Activated T-cell treated with anti-CD3 and anti-CD28 coated beads, Interleukin-2, amount 50 U/mL, for 24 hours (primary cell): ENCODE data around the gene ITGB4.
A peak's percentile ranks its signal among the peaks of the same experiment; 100 is the strongest.

Experiments used
- DNase-seq: peaks from one replicate; pipeline ENCODE4 v3.0.0-alpha.2; 2020
- H3K27ac Mint-ChIP-seq: 2 replicates; pipeline ENCODE4 v1.8.0; 2020; ENCODE audit warnings: mild to moderate bottlenecking, mixed read lengths
- H3K27me3 Mint-ChIP-seq: 2 replicates; pipeline ENCODE4 v1.8.0; 2020; ENCODE audit warnings: mixed read lengths
- H3K36me3 Mint-ChIP-seq: 2 replicates; pipeline ENCODE4 v1.8.0; 2020; ENCODE audit warnings: low read depth, mixed read lengths
- H3K4me1 Mint-ChIP-seq: 2 replicates; pipeline ENCODE4 v1.8.0; 2020; ENCODE audit warnings: low read depth, mixed read lengths
- H3K4me3 Mint-ChIP-seq: 2 replicates; pipeline ENCODE4 v1.8.0; 2020; ENCODE audit warnings: mild to moderate bottlenecking, moderate library complexity, mixed read lengths
- H3K9me3 Mint-ChIP-seq: 2 replicates; pipeline ENCODE4 v1.8.0; 2020; ENCODE audit warnings: mixed read lengths

Gene ITGB4

GRCh38 chr17:75720656-75721462 is at the start of gene ITGB4:
TSS of gene ITGB4 (plus strand) at chr17:75721459. CDS start at chr17:75724704, 3,245 bp downstream.
- no peaks in the 10 kb centered on the region for H3K9me3 Mint-ChIP-seq
- peaks cover 16% of the 10 kb centered on the region for H3K27me3 Mint-ChIP-seq
- peaks cover 3% of the 10 kb centered on the region for H3K4me1 Mint-ChIP-seq
- H3K27ac Mint-ChIP-seq: no peak within 1 kb of the TSS
- no peaks in the 10 kb centered on the region for H3K36me3 Mint-ChIP-seq
- DNase-seq: peak; percentile 62
- peak within 1 kb of the TSS; percentile 64 for H3K4me3 Mint-ChIP-seq

DNA sequence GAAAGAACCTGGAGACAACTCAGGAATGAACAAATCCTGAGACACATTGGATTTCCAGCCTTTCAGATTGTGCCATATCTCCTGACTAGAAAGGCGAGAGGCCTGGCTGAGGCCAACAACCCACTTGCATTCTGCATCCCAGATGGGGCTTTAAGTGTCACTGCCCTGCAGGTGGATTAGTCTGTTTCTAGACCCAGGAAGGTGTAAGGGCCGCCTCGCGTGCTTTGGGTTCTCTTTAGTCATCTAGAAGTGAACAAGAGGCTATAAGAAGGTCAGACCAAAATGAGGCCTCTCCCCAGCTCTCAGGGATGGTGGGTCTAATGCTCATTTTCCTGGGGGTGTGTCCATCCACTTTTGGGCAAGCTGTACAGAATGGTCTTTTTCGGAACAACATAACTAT is 49.2 kb upstream of the ITGB4 start:
- peaks cover 75% of the 10 kb centered on the region for H3K36me3 Mint-ChIP-seq
- no peak for DNase-seq
- no peaks in the 10 kb centered on the region for H3K9me3 Mint-ChIP-seq
- H3K4me1 Mint-ChIP-seq: peaks cover 31% of the 10 kb centered on the region
- no peak overlapping the region for H3K4me3 Mint-ChIP-seq
- H3K27me3 Mint-ChIP-seq: no peaks in the 10 kb centered on the region
- peak overlapping the region; percentile 11 for H3K27ac Mint-ChIP-seq

GRCh38 chr17:75673487-75673886 is 47.8 kb upstream of the ITGB4 start:
- Mint-ChIP-seq H3K4me3 (no peak overlapping the region), H3K9me3 (no peaks in the 10 kb centered on the region), H3K27me3 (no peaks in the 10 kb centered on the region), H3K27ac (peak overlapping the region; percentile 29), H3K36me3 (peaks cover 78% of the 10 kb centered on the region), H3K4me1 (peaks cover 33% of the 10 kb centered on the region)
- no peak for DNase-seq

GRCh38 chr17:75676461-75676860 is 44.8 kb upstream of the ITGB4 start:
- Mint-ChIP-seq H3K27ac (no peak overlapping the region), H3K4me1 (peaks cover 19% of the 10 kb centered on the region), H3K36me3 (peaks cover 78% of the 10 kb centered on the region), H3K9me3 (no peaks in the 10 kb centered on the region), H3K27me3 (no peaks in the 10 kb centered on the region), H3K4me3 (no peak overlapping the region)
- DNase-seq: no peak

GRCh38 chr17:75679706-75680211 is 41.5 kb upstream of the ITGB4 start:
- Mint-ChIP-seq H3K27me3 (no peaks in the 10 kb centered on the region), H3K9me3 (no peaks in the 10 kb centered on the region), H3K27ac (peak overlapping the region; percentile 47), H3K4me1 (peaks cover 34% of the 10 kb centered on the region), H3K36me3 (peaks cover 70% of the 10 kb centered on the region), H3K4me3 (no peak overlapping the region)
- DNase-seq: no peak

- Mint-ChIP-seq H3K9me3 (no peaks in the 10 kb centered on the region), H3K4me3 (no peak overlapping the region), H3K4me1 (peaks cover 39% of the 10 kb centered on the region), H3K27ac (peak overlapping the region; percentile 47), H3K27me3 (no peaks in the 10 kb centered on the region), H3K36me3 (peaks cover 74% of the 10 kb centered on the region)
- DNase-seq: no peak
Measured at GRCh38 chr17:75680431-75680830, 40.8 kb upstream of the ITGB4 start.

GRCh38 chr17:75681289-75681688 is 40.0 kb upstream of the ITGB4 start:
- peaks cover 43% of the 10 kb centered on the region for H3K4me1 Mint-ChIP-seq

GRCh38 chr17:75683583-75683982 is 37.7 kb upstream of the ITGB4 start:
- Mint-ChIP-seq H3K9me3 (no peaks in the 10 kb centered on the region), H3K27me3 (no peaks in the 10 kb centered on the region), H3K36me3 (peaks cover 85% of the 10 kb centered on the region), H3K4me3 (no peak overlapping the region), H3K27ac (peak overlapping the region; percentile 63), H3K4me1 (peaks cover 55% of the 10 kb centered on the region)
- no peak for DNase-seq

More at GRCh38 chr17:75681289-75681688, 40.0 kb upstream of the ITGB4 start:
- Mint-ChIP-seq H3K4me3 (no peak overlapping the region), H3K27me3 (no peaks in the 10 kb centered on the region), H3K27ac (peak overlapping the region; percentile 26), H3K36me3 (peaks cover 78% of the 10 kb centered on the region), H3K9me3 (no peaks in the 10 kb centered on the region)
- no peak for DNase-seq

DNA sequence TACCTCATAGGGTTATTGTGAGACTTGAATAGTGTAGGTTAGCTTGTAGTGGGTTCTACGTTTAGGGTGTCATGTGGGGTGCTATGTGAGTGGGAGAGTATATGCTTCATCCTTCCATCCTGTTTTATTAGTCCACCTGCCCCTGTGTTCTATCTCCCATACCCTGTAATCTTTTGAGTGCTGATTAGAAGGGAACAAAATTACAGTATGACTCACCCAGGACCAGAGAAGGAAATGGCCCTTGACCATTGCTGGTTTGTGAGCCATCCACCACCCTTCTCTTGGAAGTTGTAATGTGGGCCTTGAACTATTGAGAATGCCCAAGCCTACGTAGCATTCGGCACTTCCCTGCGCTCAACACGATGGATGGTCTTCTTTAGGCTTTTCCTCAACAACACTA is 37.0 kb upstream of the ITGB4 start:
- H3K9me3 Mint-ChIP-seq: no peaks in the 10 kb centered on the region
- peaks cover 83% of the 10 kb centered on the region for H3K36me3 Mint-ChIP-seq
- no peak overlapping the region for H3K4me3 Mint-ChIP-seq
- peaks cover 61% of the 10 kb centered on the region for H3K4me1 Mint-ChIP-seq
- peak overlapping the region; percentile 63 for H3K27ac Mint-ChIP-seq
- no peaks in the 10 kb centered on the region for H3K27me3 Mint-ChIP-seq
- DNase-seq: no peak

DNA sequence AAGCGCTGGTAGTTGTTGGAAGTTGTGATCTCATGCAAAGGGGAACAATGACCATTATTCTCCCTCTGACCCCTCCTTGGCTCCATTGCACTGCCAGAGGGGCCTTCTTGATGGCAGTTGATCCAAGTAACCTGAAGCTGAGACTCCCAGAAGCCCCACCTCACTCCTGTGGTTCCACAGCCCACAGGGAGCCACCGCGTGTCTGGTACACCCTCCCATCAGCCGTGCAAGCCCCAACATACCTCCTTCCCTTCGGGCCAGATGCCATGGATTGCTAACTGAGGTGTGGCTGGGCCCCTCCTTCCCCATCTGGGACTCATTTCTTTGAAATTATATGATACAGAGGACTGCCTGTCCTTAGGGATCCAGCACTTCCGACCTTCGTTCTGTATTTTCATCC is 36.3 kb upstream of the ITGB4 start:
- Mint-ChIP-seq H3K27ac (peak overlapping the region; percentile 12), H3K27me3 (no peaks in the 10 kb centered on the region), H3K36me3 (peaks cover 83% of the 10 kb centered on the region), H3K4me1 (peaks cover 67% of the 10 kb centered on the region), H3K4me3 (no peak overlapping the region), H3K9me3 (no peaks in the 10 kb centered on the region)
- no peak for DNase-seq

- Mint-ChIP-seq H3K4me3 (no peak overlapping the region), H3K27ac (peak overlapping the region; percentile 12), H3K9me3 (no peaks in the 10 kb centered on the region), H3K27me3 (no peaks in the 10 kb centered on the region), H3K4me1 (peaks cover 71% of the 10 kb centered on the region), H3K36me3 (peaks cover 81% of the 10 kb centered on the region)
- no peak for DNase-seq
Measured at GRCh38 chr17:75685499-75685898, 35.8 kb upstream of the ITGB4 start.

- DNase-seq: no peak
- no peaks in the 10 kb centered on the region for H3K9me3 Mint-ChIP-seq
- H3K4me3 Mint-ChIP-seq: no peak overlapping the region
- peak overlapping the region; percentile 94 for H3K27ac Mint-ChIP-seq
- peaks cover 93% of the 10 kb centered on the region for H3K36me3 Mint-ChIP-seq
- H3K4me1 Mint-ChIP-seq: peaks cover 83% of the 10 kb centered on the region
- no peaks in the 10 kb centered on the region for H3K27me3 Mint-ChIP-seq
Measured at GRCh38 chr17:75688209-75688825, 32.9 kb upstream of the ITGB4 start.

- no peak for DNase-seq
- Mint-ChIP-seq H3K27me3 (no peaks in the 10 kb centered on the region), H3K4me1 (peaks cover 72% of the 10 kb centered on the region), H3K9me3 (no peaks in the 10 kb centered on the region), H3K27ac (peak overlapping the region; percentile 94), H3K36me3 (peaks cover 94% of the 10 kb centered on the region), H3K4me3 (peak overlapping the region; percentile 36)
Measured at GRCh38 chr17:75689441-75689873, 31.8 kb upstream of the ITGB4 start.

DNA sequence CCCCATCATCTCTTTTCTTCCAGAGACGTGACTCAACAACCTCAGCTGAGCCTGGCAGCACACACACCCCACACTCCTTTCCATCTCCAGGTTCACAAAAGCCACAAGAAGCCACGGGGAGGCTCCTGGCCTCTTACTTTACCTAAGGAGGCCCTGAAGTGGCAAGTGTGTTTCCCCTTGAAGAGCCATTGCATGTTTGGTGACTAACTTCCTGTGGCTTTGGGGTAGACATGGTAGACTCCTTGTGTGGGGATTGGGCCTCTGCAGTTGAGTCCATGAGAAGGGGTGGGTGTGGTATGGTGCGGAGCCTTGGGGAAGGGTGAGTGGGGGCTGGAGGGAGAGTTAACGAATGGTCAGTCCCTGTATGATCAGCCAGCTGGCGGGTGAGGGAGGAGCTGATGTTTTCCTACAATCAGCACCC is 29.9 kb upstream of the ITGB4 start:
- peak; percentile 46 for DNase-seq
- H3K9me3 Mint-ChIP-seq: no peaks in the 10 kb centered on the region
- H3K4me1 Mint-ChIP-seq: peaks cover 56% of the 10 kb centered on the region
- H3K27ac Mint-ChIP-seq: peak overlapping the region; percentile 83
- no peak overlapping the region for H3K4me3 Mint-ChIP-seq
- H3K27me3 Mint-ChIP-seq: no peaks in the 10 kb centered on the region
- H3K36me3 Mint-ChIP-seq: peaks cover 92% of the 10 kb centered on the region
